ENCODE measurements around the gene NTN1.

The NTN1 gene

GRCh38 chr17:9006175-9006767 is 15.0 kb upstream of the NTN1 start:
- no peak for DNase-seq (ENCODE audit: low read depth)

GRCh38 chr17:9007052-9007714 is 14.1 kb upstream of the NTN1 start:
- DNase-seq (ENCODE audit: low read depth): no peak

- DNase-seq (ENCODE audit: low read depth): no peak
Observed at GRCh38 chr17:9009096-9009495, 12.2 kb upstream of the NTN1 start.

- DNase-seq (ENCODE audit: low read depth): no peak
Observed at GRCh38 chr17:9009737-9010136, 11.6 kb upstream of the NTN1 start.

- no peak for DNase-seq (ENCODE audit: low read depth)
Observed at GRCh38 chr17:9011001-9011400, 10.3 kb upstream of the NTN1 start.

- no peak for DNase-seq (ENCODE audit: low read depth)
Observed at GRCh38 chr17:9016941-9017552, 4.3 kb upstream of the NTN1 start.

GRCh38 chr17:9018726-9019125 is 2.6 kb upstream of the NTN1 start:
- DNase-seq (ENCODE audit: low read depth): no peak

GRCh38 chr17:9020096-9020823 is 1.1 kb upstream of the NTN1 start:
- DNase-seq (ENCODE audit: low read depth): no peak

- DNase-seq (ENCODE audit: low read depth): no peak
Observed at GRCh38 chr17:9020824-9021157, 519 bp upstream of the NTN1 start.

GRCh38 chr17:9021992-9022572 is 772 bp downstream of the NTN1 start:
- DNase-seq (ENCODE audit: low read depth): no peak

- no peak for DNase-seq (ENCODE audit: low read depth)
Observed at GRCh38 chr17:9022573-9023391, 1.5 kb downstream of the NTN1 start.

- DNase-seq (ENCODE audit: low read depth): no peak
Observed at GRCh38 chr17:9023392-9024218, 2.3 kb downstream of the NTN1 start.

GRCh38 chr17:9024497-9024896 is 3.2 kb downstream of the NTN1 start:
- no peak for DNase-seq (ENCODE audit: low read depth)

GRCh38 chr17:9026741-9027140 is 5.4 kb downstream of the NTN1 start:
- DNase-seq (ENCODE audit: low read depth): no peak

- DNase-seq (ENCODE audit: low read depth): no peak
Observed at GRCh38 chr17:9028202-9028987, 7.1 kb downstream of the NTN1 start.

GRCh38 chr17:9028988-9029570 is 7.8 kb downstream of the NTN1 start:
- DNase-seq (ENCODE audit: low read depth): no peak

- no peak for DNase-seq (ENCODE audit: low read depth)
Observed at GRCh38 chr17:9032151-9032550, 10.8 kb downstream of the NTN1 start.

GRCh38 chr17:9032583-9032982 is 11.3 kb downstream of the NTN1 start:
- DNase-seq (ENCODE audit: low read depth): no peak

- DNase-seq (ENCODE audit: low read depth): no peak
Observed at GRCh38 chr17:9035249-9035648, 13.9 kb downstream of the NTN1 start.

GRCh38 chr17:9036336-9036735 is 15.0 kb downstream of the NTN1 start:
- DNase-seq (ENCODE audit: low read depth): no peak

Data from stimulated activated CD8-positive, alpha-beta memory T cell treated with anti-CD3 and anti-CD28 coated beads, Interleukin-12 subunit alpha, Interleukin-12 subunit beta, amount 100 ng/mL, for 4 hours (primary cell).